HFFc6 (cell line): ENCODE measurements around the gene GLIS1. TPM values are rescaled to one million over a fixed set of nuclear protein-coding genes. Genes with fewer than 3 reads are reported as not detected.

ENCODE experiments used
- DNase-seq: peaks from one replicate; pipeline ENCODE4 v3.0.0-alpha.2; 2018
- H3K27ac Mint-ChIP-seq: 2 replicates; pipeline ENCODE4 v1.8.0; 2020; ENCODE audit warnings: mild to moderate bottlenecking, mixed read lengths
- H3K27me3 Mint-ChIP-seq: 2 replicates; pipeline ENCODE4 v1.8.0; 2021; ENCODE audit warnings: mild to moderate bottlenecking, moderate library complexity, mixed read lengths; ENCODE audit not compliant: insufficient read depth
- H3K36me3 Mint-ChIP-seq: 2 replicates; pipeline ENCODE4 v1.8.0; 2021; ENCODE audit warnings: low read depth, mixed read lengths
- H3K4me1 Mint-ChIP-seq: 2 replicates; pipeline ENCODE4 v1.8.0; 2020; ENCODE audit warnings: low read depth, mixed read lengths
- H3K4me3 Mint-ChIP-seq: 2 replicates; pipeline ENCODE4 v1.8.0; 2020; ENCODE audit warnings: mild to moderate bottlenecking, moderate library complexity, mixed read lengths
- H3K9me3 Mint-ChIP-seq: 2 replicates; pipeline ENCODE4 v1.8.0; 2020; ENCODE audit warnings: mild to moderate bottlenecking, mixed read lengths
- total RNA-seq, 6 experiments: library from RNA; stranded (reverse); fragmentation: NEBNext Ultra II Directional; extraction: Animal tissue kit (Norgen Biotek cat#: 25700); gene quantifications; 2 replicates in 1 of 6; 3 replicates in 5 of 6; pipeline ENCODE4 v1.2.3, GENCODE V29; 2021
- TF ChIP-seq, protein P1 (sequence below): fragments of 200-600 bp; sonication (generic); IDR thresholded peaks from 2 replicates; pipeline ENCODE4 v1.5.0; 2021; ENCODE audit warnings: antibody characterized with exemption, mild to moderate bottlenecking

Gene GLIS1
- total RNA-seq, 6 experiments from 2014 or later: 1.1 to 1.9 (median 1.2) TPM

DNA sequence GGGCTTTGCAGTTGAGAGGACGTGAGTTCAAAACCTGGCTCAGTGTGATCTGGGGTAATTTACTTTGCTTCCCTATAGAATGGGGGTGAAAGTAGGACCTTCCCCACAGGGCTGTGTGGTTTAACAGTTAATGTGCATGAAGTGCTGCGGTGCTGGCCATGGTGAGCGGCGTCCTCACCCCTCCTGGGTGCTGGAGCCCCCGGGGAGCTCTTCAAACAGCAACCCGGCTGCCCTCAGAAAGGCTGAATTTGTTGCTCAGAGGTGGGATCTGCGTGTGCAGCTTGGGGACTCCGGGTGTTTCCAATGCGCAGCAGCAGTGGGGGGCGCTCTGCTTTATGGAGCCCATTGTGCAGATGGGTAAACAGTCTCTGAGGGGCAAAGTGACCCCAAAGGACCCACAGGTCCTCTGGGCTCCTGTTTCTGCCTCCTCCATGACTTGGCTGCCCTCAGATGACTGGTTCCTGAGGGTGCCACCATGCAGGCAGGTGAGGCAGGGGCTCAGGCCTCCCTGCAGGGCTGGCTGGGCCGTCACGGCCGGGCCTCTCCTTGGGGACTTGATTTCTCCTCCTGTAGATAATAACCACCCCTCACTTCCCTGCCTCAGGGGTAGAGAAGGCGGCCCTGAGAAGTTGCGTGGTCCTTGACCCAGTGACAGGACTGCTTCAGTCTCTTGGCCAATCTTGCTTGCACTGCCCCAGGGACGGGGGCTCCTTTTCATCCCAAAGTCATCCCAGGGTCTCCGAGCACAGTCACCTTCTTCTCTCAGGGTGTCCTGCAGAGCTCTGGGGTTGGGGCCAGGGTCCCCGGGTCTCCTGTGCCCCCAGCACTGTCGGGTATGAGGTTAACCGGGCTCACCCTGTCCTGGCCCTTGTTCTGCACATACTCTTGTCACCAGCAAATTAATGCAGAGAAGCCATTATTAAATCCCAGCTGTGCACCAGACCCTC, 239.4 kb downstream of the GLIS1 start:
- Mint-ChIP-seq H3K9me3 (no peaks in the 10 kb centered on the region), H3K27me3 (peaks cover 36% of the 10 kb centered on the region), H3K27ac (no peak overlapping the region), H3K36me3 (no peaks in the 10 kb centered on the region), H3K4me1 (peaks cover 19% of the 10 kb centered on the region), H3K4me3 (no peak overlapping the region)
- no peak for DNase-seq
- TF ChIP-seq, protein P1, sequence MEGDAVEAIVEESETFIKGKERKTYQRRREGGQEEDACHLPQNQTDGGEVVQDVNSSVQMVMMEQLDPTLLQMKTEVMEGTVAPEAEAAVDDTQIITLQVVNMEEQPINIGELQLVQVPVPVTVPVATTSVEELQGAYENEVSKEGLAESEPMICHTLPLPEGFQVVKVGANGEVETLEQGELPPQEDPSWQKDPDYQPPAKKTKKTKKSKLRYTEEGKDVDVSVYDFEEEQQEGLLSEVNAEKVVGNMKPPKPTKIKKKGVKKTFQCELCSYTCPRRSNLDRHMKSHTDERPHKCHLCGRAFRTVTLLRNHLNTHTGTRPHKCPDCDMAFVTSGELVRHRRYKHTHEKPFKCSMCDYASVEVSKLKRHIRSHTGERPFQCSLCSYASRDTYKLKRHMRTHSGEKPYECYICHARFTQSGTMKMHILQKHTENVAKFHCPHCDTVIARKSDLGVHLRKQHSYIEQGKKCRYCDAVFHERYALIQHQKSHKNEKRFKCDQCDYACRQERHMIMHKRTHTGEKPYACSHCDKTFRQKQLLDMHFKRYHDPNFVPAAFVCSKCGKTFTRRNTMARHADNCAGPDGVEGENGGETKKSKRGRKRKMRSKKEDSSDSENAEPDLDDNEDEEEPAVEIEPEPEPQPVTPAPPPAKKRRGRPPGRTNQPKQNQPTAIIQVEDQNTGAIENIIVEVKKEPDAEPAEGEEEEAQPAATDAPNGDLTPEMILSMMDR: no peak

DNA sequence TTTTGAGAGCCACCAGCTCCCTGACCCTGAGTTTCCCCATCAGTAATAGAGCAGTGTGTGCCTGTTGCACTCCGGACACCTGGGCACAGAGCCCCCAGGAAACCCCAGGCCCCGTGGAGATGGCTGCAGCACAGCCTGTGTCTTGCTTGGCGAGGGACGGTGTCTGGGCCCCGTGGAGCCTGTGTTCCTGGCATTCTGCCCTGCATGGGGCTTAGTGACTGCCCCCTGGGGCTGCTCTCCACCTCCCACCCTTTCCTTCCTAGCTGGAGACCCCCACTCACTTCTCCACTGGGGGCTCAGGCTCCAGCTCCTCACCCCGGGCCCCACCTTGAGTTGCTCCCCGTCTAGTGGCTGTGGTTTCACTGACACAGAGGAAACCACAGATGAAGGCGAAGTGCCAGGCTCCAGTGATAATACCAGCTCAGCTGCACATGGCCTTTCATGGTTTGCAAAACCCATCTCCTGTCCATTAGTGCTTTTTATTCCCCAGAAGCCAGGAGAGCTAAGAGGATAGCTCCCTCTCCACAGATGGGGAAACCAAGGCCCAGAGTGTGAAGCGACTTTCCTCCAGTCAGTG, 240.3 kb downstream of the GLIS1 start:
- DNase-seq: peak; percentile 33
- peaks cover 37% of the 10 kb centered on the region for H3K27me3 Mint-ChIP-seq
- peaks cover 16% of the 10 kb centered on the region for H3K4me1 Mint-ChIP-seq
- H3K4me3 Mint-ChIP-seq: no peak overlapping the region
- no peaks in the 10 kb centered on the region for H3K9me3 Mint-ChIP-seq
- no peak overlapping the region for H3K27ac Mint-ChIP-seq
- no peaks in the 10 kb centered on the region for H3K36me3 Mint-ChIP-seq
- TF ChIP-seq, protein P1: no peak

DNA sequence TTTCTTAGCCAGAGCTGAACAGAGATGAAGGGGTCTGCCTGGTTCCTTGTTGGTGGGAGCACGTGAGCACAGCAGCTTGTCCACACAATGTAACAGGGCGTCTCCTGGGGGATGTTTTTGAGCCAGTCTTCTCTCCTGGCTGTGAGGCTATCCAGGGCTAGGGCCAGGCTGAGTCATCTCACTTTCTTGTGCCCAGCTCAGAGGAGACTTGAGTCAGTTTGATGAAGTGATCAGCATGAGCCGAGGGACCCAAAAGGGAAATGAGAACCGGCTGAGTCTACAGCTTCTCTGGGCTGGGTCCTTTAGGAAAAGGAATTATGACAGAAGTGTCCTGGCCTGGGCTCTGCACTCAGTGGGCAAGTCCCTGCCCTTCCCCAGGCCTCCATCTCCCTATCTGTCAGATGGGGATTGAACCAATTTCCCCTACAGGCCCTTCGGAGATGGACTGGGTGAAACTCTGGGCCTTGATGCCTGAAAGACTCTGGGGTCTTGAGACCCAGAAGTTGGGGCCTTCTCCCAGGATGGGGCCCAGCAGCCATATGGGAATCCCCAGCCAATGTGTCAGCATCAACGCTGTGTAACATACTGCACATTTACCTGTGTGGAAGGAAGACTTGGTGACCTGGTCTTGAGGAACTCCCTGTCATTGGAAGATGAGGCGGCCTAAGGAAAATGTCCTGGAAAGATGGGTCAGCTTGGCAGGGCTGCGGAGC, 243.2 kb downstream of the GLIS1 start:
- Mint-ChIP-seq H3K27me3 (peaks cover 31% of the 10 kb centered on the region), H3K9me3 (no peaks in the 10 kb centered on the region), H3K4me3 (no peak overlapping the region), H3K27ac (no peak overlapping the region), H3K4me1 (peaks cover 14% of the 10 kb centered on the region; the same call in 1 of the 2 replicates), H3K36me3 (no peaks in the 10 kb centered on the region)
- DNase-seq: no peak
- TF ChIP-seq, protein P1: no peak

DNA sequence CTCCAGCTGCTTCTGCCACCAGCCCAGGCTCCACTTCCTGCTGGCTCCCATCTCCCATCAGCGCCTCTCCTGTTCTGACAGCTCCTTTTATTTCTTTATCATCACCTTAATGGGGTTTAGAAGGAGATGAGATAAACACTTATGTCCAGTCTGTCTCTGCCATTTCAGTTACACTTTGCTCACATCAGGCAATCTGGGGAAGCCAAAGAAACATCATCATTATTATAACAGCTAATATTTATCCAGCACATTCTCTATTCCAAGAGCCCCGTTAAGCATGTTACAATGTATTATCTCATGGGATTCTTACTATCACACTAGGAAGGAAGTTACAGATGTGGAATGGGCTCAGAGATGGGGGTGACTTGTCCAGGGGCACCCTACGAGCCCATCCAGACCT, 248.6 kb downstream of the GLIS1 start:
- no peak for DNase-seq
- Mint-ChIP-seq H3K27me3 (peaks cover 35% of the 10 kb centered on the region), H3K36me3 (peaks cover 5% of the 10 kb centered on the region; the same call in 1 of the 2 replicates), H3K4me1 (no peaks in the 10 kb centered on the region), H3K4me3 (no peak overlapping the region), H3K9me3 (peaks cover 13% of the 10 kb centered on the region), H3K27ac (no peak overlapping the region)
- TF ChIP-seq, protein P1: no peak

DNA sequence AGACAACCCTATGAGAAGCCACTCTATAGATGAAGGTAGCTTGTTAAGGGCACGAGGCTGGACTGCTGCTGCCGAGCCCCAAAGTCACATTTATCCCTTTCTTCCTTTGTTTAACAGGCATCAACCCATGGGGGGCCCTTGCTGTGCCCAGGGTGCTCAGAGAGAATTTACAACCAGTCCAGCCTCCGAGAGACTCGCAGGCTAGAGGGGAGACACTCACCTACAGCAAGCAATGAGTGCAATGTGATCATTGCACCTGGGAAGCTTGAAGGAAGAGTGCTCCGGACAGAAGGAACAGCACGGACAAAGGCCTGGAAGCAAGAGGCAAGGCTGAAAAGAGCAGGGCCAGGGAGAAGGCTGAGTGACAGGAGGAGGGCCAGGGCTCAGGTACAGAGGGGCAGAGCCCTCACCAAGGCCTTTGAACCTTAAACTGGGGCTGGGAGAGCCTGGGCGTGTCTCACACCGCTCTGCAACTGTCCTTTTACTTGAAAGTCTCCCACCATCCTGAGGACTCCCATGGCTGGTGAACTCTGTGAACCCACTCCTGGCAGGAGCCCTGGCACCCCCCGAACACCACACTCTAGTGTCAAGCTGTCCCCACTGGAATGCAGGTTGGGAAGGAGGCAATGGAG, 252.5 kb downstream of the GLIS1 start:
- Mint-ChIP-seq H3K27me3 (peaks cover 55% of the 10 kb centered on the region), H3K9me3 (peaks cover 13% of the 10 kb centered on the region), H3K36me3 (peaks cover 5% of the 10 kb centered on the region; the same call in 1 of the 2 replicates), H3K27ac (no peak overlapping the region), H3K4me1 (no peaks in the 10 kb centered on the region), H3K4me3 (no peak overlapping the region)
- DNase-seq: no peak
- TF ChIP-seq, protein P1: no peak
